Natural killer cell (primary cell): Measurements from ENCODE around the gene MDGA2. TPM values are rescaled to one million over a fixed set of nuclear protein-coding genes. Genes with fewer than 3 reads are reported as not detected.

ENCODE experiments used
- ATAC-seq, 3 donors: fragments of 150-1000 bp in 2 of 3; fragments of 200-7000 bp in 1 of 3; cut with Tn5 transposase; 1 replicate in 1 of 3; 2 replicates in 2 of 3; pipeline ENCODE4 v1.10.0; 2021; ENCODE audit warnings: mild to moderate bottlenecking in 2 of 3, moderate library complexity in 2 of 3
- DNase-seq, 2 donors: peaks; one replicate each; pipeline versions ENCODE4 v3.0.0 to v3.0.0-alpha.2; 2013 to 2021; ENCODE audit warnings: mixed read lengths in 1 of 2
- H3K27ac ChIP-seq: one replicate; pipeline ENCODE4 v1.5.1; 2013; ENCODE audit warnings: mild to moderate bottlenecking, low read length
- H3K27me3 ChIP-seq: one replicate; pipeline ENCODE4 v1.6.1; 2013; ENCODE audit warnings: low read length; ENCODE audit not compliant: control insufficient read depth, insufficient read depth
- H3K36me3 ChIP-seq: one replicate; pipeline ENCODE4 v1.6.1; 2013; ENCODE audit warnings: low read length; ENCODE audit not compliant: control insufficient read depth, insufficient read depth
- H3K4me1 ChIP-seq: one replicate; pipeline ENCODE4 v1.6.1; 2013; ENCODE audit warnings: low read length; ENCODE audit not compliant: control insufficient read depth, insufficient read depth
- H3K4me3 ChIP-seq: one replicate; pipeline ENCODE4 v1.5.1; 2013; ENCODE audit warnings: low read length
- H3K9me3 ChIP-seq: one replicate; pipeline ENCODE4 v1.6.1; 2013; ENCODE audit warnings: low read length; ENCODE audit not compliant: control insufficient read depth, insufficient read depth
- H3K27ac Mint-ChIP-seq, 2 donors: one replicate each; pipeline ENCODE4 v1.8.0; 2022; ENCODE audit warnings: mild to moderate bottlenecking in 2 of 2, mixed read lengths in 2 of 2, moderate library complexity in 1 of 2
- H3K27me3 Mint-ChIP-seq, 2 donors: one replicate each; pipeline ENCODE4 v1.8.0; 2022; ENCODE audit warnings: low read depth in 2 of 2, mixed read lengths in 2 of 2
- H3K36me3 Mint-ChIP-seq: one replicate; pipeline ENCODE4 v1.8.0; 2022; ENCODE audit warnings: mixed read lengths
- H3K4me1 Mint-ChIP-seq, 2 donors: one replicate each; pipeline ENCODE4 v1.8.0; 2022; ENCODE audit warnings: mixed read lengths in 2 of 2
- H3K4me3 Mint-ChIP-seq: one replicate; pipeline ENCODE4 v1.8.0; 2022; ENCODE audit warnings: mild to moderate bottlenecking, moderate library complexity, mixed read lengths
- H3K9me3 Mint-ChIP-seq, 2 donors: one replicate each; pipeline ENCODE4 v1.8.0; 2022; ENCODE audit warnings: mixed read lengths in 2 of 2
- CTCF ChIP-seq: fragments of 200-600 bp; IDR thresholded peaks from one replicate; pipeline ENCODE4 v1.8.0; 2022; ENCODE audit warnings: antibody characterized with exemption
- WGBS: methylation state at CpG from one replicate; pipeline ENCODE4 v1.1.7; 2013; ENCODE audit warnings: missing lambda C conversion rate; ENCODE audit not compliant: insufficient coverage; 5-methylcytosine and 5-hydroxymethylcytosine counted together
- intact Hi-C: fragments of 100-400 bp; cut with micrococcal nuclease; formaldehyde crosslinking; loops from one replicate; pipeline ENCODE4 v1.14.2; 2022
- total RNA-seq, 4 donors: library from RNA; stranded (reverse); fragments of 120-200 nt in 1 of 4; gene quantifications; one replicate each; pipeline versions ENCODE4 v1.2.3 to v1.2.4, GENCODE V29; 2013 to 2022

The MDGA2 gene
- total RNA-seq, 3 donors from 2014 or later (not counting 1 experiment from before 2014, with no cell fraction given), result not detected

GRCh38 chr14:47541662-47542061, 133.7 kb downstream of the MDGA2 start:
- WGBS, result 96% methylated on average over 2 of the region's 4 CpGs
- no peaks in the 10 kb centered on the region for H3K27me3 ChIP-seq
- no peaks in the 10 kb centered on the region for H3K4me1 ChIP-seq
- Mint-ChIP-seq H3K27me3 (no peaks in the 10 kb centered on the region), H3K36me3 (peaks cover 8% of the 10 kb centered on the region), H3K27ac (no peak overlapping the region), H3K9me3 (peaks cover 7 to 15% of the 10 kb centered on the region in 2 donors), H3K4me1 (no peaks in the 10 kb centered on the region), H3K4me3 (no peak overlapping the region)
- intact Hi-C loops, result no loop called here
- no peaks in the 10 kb centered on the region for H3K9me3 ChIP-seq
- H3K4me3 ChIP-seq, result no peak overlapping the region
- no peak for TF ChIP-seq CTCF
- no peaks in the 10 kb centered on the region for H3K36me3 ChIP-seq
- no peak for DNase-seq
- no peak overlapping the region for H3K27ac ChIP-seq
- no peak for ATAC-seq

GRCh38 chr14:47539031-47539461, 136.4 kb downstream of the MDGA2 start:
- no peaks in the 10 kb centered on the region for H3K27me3 Mint-ChIP-seq
- no peak overlapping the region for H3K4me3 Mint-ChIP-seq
- no peak for DNase-seq
- no peaks in the 10 kb centered on the region for H3K36me3 ChIP-seq
- no peak overlapping the region for H3K27ac ChIP-seq
- no peaks in the 10 kb centered on the region for H3K4me1 Mint-ChIP-seq
- no peaks in the 10 kb centered on the region for H3K27me3 ChIP-seq
- no peak overlapping the region for H3K27ac Mint-ChIP-seq
- WGBS, result 37% methylated on average over 3 of the region's 3 CpGs
- H3K36me3 Mint-ChIP-seq, result no peaks in the 10 kb centered on the region
- H3K4me1 ChIP-seq, result no peaks in the 10 kb centered on the region
- intact Hi-C loops, result no loop called here
- ATAC-seq, result no peak
- H3K9me3 ChIP-seq, result no peaks in the 10 kb centered on the region
- peaks cover 6 to 11% of the 10 kb centered on the region in 2 donors for H3K9me3 Mint-ChIP-seq
- H3K4me3 ChIP-seq, result no peak overlapping the region
- TF ChIP-seq CTCF, result no peak

- Mint-ChIP-seq H3K27me3 (no peaks in the 10 kb centered on the region), H3K9me3 (peaks cover 11 to 13% of the 10 kb centered on the region in 2 donors)
- TF ChIP-seq CTCF, result no peak
Observed at GRCh38 chr14:47536341-47536740, 139.1 kb downstream of the MDGA2 start.

GRCh38 chr14:47526591-47527244, 148.7 kb downstream of the MDGA2 start:
- Histone ChIP-seq H3K27me3 (no peaks in the 10 kb centered on the region), H3K9me3 (no peaks in the 10 kb centered on the region), H3K4me1 (no peaks in the 10 kb centered on the region), H3K36me3 (no peaks in the 10 kb centered on the region), H3K4me3 (no peak overlapping the region), H3K27ac (no peak overlapping the region)
- no peak for TF ChIP-seq CTCF
- no peak overlapping the region for H3K4me3 Mint-ChIP-seq
- WGBS, result 80% methylated on average over 1 of the region's 3 CpGs
- intact Hi-C loops, result no loop called here
- H3K36me3 Mint-ChIP-seq, result no peaks in the 10 kb centered on the region
- no peak overlapping the region for H3K27ac Mint-ChIP-seq
- DNase-seq, result no peak
- H3K4me1 Mint-ChIP-seq, result no peaks in the 10 kb centered on the region
- ATAC-seq, result no peak
- no peaks in the 10 kb centered on the region for H3K27me3 Mint-ChIP-seq
- peaks cover 14 to 17% of the 10 kb centered on the region in 2 donors for H3K9me3 Mint-ChIP-seq

More at GRCh38 chr14:47536341-47536740, 139.1 kb downstream of the MDGA2 start:
- intact Hi-C loops, result no loop called here
- no peak for ATAC-seq
- Histone ChIP-seq H3K27ac (no peak overlapping the region), H3K4me3 (no peak overlapping the region), H3K9me3 (no peaks in the 10 kb centered on the region), H3K27me3 (no peaks in the 10 kb centered on the region), H3K36me3 (no peaks in the 10 kb centered on the region), H3K4me1 (no peaks in the 10 kb centered on the region)
- no peaks in the 10 kb centered on the region for H3K4me1 Mint-ChIP-seq
- no peak overlapping the region for H3K27ac Mint-ChIP-seq
- no peak overlapping the region for H3K4me3 Mint-ChIP-seq
- DNase-seq, result no peak
- H3K36me3 Mint-ChIP-seq, result peaks cover 9% of the 10 kb centered on the region
- 100% methylated on average over 1 of the region's 2 CpGs for WGBS
